Colonic mucosa (tissue), 4 donors: ENCODE results near the gene EVL. TPM values are rescaled to one million over a fixed set of nuclear protein-coding genes. Genes with fewer than 3 reads are reported as not detected.

Source experiments
- DNase-seq: peaks from one replicate; pipeline ENCODE4 v3.0.0-alpha.2; 2020
- H3K27ac ChIP-seq: fragments of 200-600 bp; one replicate; pipeline ENCODE4 v1.8.0; 2021
- H3K27me3 ChIP-seq: fragments of 200-600 bp; one replicate; pipeline ENCODE4 v1.8.0; 2021
- H3K36me3 ChIP-seq: fragments of 200-600 bp; one replicate; pipeline ENCODE4 v1.8.0; 2021
- H3K4me1 ChIP-seq: fragments of 200-600 bp; one replicate; pipeline ENCODE4 v1.8.0; 2021; ENCODE audit warnings: mild to moderate bottlenecking
- H3K4me3 ChIP-seq: fragments of 200-600 bp; one replicate; pipeline ENCODE4 v1.8.0; 2021
- H3K9ac ChIP-seq, 2 donors: one replicate each; pipeline ENCODE4 v1.7.0; 2013; ENCODE audit warnings: control low read depth in 2 of 2, low read depth in 2 of 2, low read length in 2 of 2
- H3K9me3 ChIP-seq: fragments of 200-600 bp; one replicate; pipeline ENCODE4 v1.8.0; 2021
- intact Hi-C: fragments of 100-400 bp; cut with DNase I; formaldehyde crosslinking; loops from one replicate; pipeline ENCODE4 v1.14.1; 2022
- total RNA-seq, 2 donors: library from RNA; stranded (reverse); fragmentation: NEBNext Ultra II Directional in 1 of 2; extraction: Animal tissue kit (Norgen Biotek cat#: 25700) in 1 of 2; gene quantifications; one replicate each; pipeline ENCODE4 v1.2.1, GENCODE V29; 2021
- TF ChIP-seq, protein P1 (sequence below): fragments of 200-600 bp; IDR thresholded peaks from one replicate; pipeline ENCODE4 v1.8.0; 2022; ENCODE audit warnings: antibody characterized with exemption, mild to moderate bottlenecking
- donor health status: healthy.
- donor health status: DM: no; HTN: no; CAD: no.
- donor health status: DM: no; HTN: no; CAD: no.

EVL gene
- total RNA-seq, 2 donors from 2014 or later: 13.7 to 15.4 TPM

DNA sequence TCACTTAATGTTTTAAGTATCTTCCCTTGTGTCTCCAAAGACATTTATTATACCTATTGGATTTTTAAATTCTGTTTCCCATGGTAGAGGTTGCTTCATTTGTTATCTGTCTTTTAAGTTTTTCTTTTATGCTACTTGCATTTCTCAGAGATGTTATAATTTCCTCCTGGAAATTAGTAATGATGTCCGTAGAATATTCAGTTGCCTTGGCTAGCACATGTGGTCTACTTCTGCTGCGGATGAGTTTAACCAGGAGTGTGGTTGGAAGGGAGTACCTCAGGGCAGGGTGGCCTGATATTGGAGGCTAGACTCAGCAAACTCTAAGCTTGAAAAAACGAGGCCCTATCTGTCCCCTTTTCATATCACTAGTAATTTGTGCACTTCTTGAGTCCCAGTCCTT lies 8.8 kb upstream of the EVL start:
- Histone ChIP-seq H3K4me1 (no peaks in the 10 kb centered on the region), H3K27me3 (no peaks in the 10 kb centered on the region), H3K27ac (no peak overlapping the region), H3K4me3 (no peak overlapping the region), H3K36me3 (no peaks in the 10 kb centered on the region), H3K9me3 (no peaks in the 10 kb centered on the region), H3K9ac (no peak overlapping the region)
- TF ChIP-seq, protein P1, sequence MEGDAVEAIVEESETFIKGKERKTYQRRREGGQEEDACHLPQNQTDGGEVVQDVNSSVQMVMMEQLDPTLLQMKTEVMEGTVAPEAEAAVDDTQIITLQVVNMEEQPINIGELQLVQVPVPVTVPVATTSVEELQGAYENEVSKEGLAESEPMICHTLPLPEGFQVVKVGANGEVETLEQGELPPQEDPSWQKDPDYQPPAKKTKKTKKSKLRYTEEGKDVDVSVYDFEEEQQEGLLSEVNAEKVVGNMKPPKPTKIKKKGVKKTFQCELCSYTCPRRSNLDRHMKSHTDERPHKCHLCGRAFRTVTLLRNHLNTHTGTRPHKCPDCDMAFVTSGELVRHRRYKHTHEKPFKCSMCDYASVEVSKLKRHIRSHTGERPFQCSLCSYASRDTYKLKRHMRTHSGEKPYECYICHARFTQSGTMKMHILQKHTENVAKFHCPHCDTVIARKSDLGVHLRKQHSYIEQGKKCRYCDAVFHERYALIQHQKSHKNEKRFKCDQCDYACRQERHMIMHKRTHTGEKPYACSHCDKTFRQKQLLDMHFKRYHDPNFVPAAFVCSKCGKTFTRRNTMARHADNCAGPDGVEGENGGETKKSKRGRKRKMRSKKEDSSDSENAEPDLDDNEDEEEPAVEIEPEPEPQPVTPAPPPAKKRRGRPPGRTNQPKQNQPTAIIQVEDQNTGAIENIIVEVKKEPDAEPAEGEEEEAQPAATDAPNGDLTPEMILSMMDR: no peak
- intact Hi-C loops: no loop called here
- no peak for DNase-seq

DNA sequence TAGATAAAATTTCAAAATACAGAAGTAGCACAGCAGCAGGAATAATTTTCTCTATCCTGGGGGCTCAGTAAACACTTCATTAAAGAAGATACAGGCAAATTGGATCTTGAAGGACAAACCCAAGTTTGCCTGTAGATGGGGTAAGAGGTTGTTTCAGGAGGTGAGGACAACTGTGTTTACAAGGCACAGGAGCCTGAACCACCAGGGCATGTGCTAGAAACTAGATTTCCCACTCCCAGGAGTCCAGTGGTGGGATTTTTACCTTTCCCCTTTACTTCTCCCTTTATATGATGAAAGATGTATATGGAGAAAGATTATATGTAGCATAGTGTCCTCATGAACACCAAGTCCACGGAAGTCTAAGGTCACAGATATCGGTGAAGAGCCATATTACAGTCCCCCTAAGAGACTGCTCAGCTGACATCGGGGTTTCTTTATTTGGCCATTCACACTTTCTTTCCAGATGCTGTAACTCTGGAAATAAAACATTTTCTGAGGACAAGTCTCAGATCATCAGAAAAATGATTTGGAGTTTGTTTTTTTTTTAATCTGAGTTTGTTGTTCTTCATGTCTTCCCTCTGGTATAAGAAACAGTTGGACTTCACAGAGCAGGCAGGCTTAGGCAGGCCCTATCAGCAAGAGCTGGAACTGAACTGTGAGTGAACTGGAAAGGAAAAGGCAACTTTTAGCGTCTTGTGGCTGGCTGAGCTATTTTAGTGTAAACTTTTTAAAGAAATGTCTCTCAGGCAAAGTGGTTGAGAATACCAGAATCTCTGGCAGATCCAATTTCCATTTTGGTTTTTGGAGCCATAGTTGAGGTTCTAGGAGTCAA lies 8.0 kb upstream of the EVL start:
- no peaks in the 10 kb centered on the region for H3K9me3 ChIP-seq
- no peak overlapping the region for H3K27ac ChIP-seq
- H3K4me3 ChIP-seq: no peak overlapping the region
- no peak overlapping the region for H3K9ac ChIP-seq
- no peaks in the 10 kb centered on the region for H3K4me1 ChIP-seq
- TF ChIP-seq, protein P1: no peak
- no peak for DNase-seq
- H3K27me3 ChIP-seq: no peaks in the 10 kb centered on the region
- H3K36me3 ChIP-seq: no peaks in the 10 kb centered on the region
- intact Hi-C loops: no loop called here

DNA sequence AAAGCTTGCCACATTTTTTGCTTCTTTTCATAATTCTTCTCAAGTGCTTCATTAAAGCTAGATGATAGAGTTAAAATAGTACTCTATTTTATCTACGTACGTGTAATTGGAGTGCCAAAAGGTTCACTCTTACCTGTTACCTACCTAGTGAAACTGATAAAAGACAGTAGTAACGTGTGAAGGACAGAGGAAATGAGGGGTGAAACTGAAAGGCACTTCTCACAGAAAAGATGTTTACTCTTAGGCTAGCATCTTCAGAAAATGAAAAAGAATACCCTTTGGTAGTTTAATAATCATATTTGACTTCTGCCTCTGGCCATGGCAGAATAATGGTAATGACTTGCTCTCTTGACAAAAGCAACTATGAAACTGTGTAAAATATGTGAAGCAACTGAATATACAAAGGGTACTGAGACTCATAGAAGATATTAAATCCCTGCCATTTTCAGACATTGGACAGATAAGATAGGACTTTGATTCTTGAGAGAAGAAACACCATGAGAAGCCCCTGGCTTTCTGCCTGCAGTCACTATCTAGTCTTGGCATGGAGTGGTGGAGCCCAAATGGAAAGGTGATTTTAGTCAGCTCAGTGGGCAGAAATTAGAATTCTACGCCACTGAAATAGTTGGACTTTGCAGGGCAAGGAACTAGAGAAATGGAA lies 6.3 kb upstream of the EVL start:
- no peak for DNase-seq
- Histone ChIP-seq H3K4me3 (no peak overlapping the region), H3K36me3 (no peaks in the 10 kb centered on the region), H3K9me3 (no peaks in the 10 kb centered on the region), H3K9ac (no peak overlapping the region), H3K27ac (no peak overlapping the region), H3K27me3 (no peaks in the 10 kb centered on the region), H3K4me1 (no peaks in the 10 kb centered on the region)
- intact Hi-C loops: no loop called here
- TF ChIP-seq, protein P1: no peak

DNA sequence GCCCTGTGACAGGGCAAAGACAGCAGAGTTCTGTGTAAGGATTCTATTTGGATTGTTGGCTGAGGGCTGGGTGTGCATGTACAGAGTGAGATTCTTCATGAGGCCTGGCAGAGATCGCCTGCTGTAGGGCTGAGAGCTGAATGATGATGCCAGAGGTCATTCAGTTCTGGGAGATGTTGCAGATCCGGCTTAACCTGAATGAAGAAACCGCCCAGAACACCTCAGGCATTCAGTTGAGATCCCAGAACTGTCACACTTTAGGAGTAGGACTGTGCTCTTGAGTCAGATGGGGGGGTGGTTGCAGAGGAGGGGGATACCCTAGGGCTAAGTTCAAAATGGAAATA lies 5.8 kb upstream of the EVL start:
- H3K27ac ChIP-seq: no peak overlapping the region
- intact Hi-C loops: no loop called here
- H3K9me3 ChIP-seq: no peaks in the 10 kb centered on the region
- TF ChIP-seq, protein P1: no peak
- H3K27me3 ChIP-seq: no peaks in the 10 kb centered on the region
- H3K36me3 ChIP-seq: no peaks in the 10 kb centered on the region
- H3K4me1 ChIP-seq: no peaks in the 10 kb centered on the region
- no peak for DNase-seq
- no peak overlapping the region for H3K4me3 ChIP-seq
- H3K9ac ChIP-seq: no peak overlapping the region

DNA sequence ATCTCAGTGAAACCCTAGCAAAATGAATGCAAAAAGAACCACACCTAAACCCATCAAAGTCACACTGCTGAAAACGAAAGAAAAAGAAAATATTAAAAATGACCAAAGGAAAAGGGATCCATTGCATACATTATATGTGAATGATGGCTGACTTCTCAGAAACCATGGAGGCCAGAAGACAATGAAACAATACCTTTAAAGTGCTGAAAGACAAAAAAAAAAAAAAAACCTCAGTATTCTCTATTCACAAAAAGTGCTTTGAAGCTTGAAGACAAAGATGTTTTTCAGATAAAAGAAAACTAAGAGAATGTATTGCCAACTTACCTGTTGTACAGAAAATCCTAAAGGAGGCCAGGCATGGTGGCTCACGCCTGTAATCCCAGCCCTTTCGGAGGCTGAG lies 4.5 kb upstream of the EVL start:
- no peak for DNase-seq
- Histone ChIP-seq H3K4me3 (no peak overlapping the region), H3K9me3 (no peaks in the 10 kb centered on the region), H3K4me1 (no peaks in the 10 kb centered on the region), H3K9ac (no peak overlapping the region), H3K36me3 (no peaks in the 10 kb centered on the region), H3K27me3 (no peaks in the 10 kb centered on the region), H3K27ac (no peak overlapping the region)
- TF ChIP-seq, protein P1: no peak
- intact Hi-C loops: no loop called here
